ENCODE data around the gene PRM2. TPM values are rescaled to one million over a fixed set of nuclear protein-coding genes. Genes with fewer than 3 reads are reported as not detected.

PRM2 gene
- total and polyA plus RNA-seq, 2 donors = 0.28 to 5.2 TPM

- peaks cover 0 to 5% of the 10 kb centered on the region in 2 donors for H3K4me1 ChIP-seq (ENCODE audit: control insufficient read depth in 2 of 2, insufficient read depth in 2 of 2, low read length in 2 of 2)
- H3K9me3 ChIP-seq (ENCODE audit: control insufficient read depth in 2 of 2, insufficient read depth in 1 of 2, low read length in 1 of 2) = no peaks in the 10 kb centered on the region
- 92% methylated on average over 11 of the region's 11 CpGs for WGBS
- no peaks in the 10 kb centered on the region for H3K36me3 ChIP-seq (ENCODE audit: control insufficient read depth in 2 of 2, insufficient read depth in 2 of 2, low read length in 1 of 2)
- no peak within 1 kb of the TSS for H3K27ac ChIP-seq (ENCODE audit: low read depth in 1 of 2, low read length in 1 of 2)
- no peak within 1 kb of the TSS for H3K4me3 ChIP-seq (ENCODE audit: low read length in 2 of 2)
- H3K27me3 ChIP-seq (ENCODE audit: control insufficient read depth in 2 of 2, insufficient read depth in 1 of 2, low read length in 1 of 2) = no peaks in the 10 kb centered on the region
- no peak for DNase-seq (ENCODE audit: low read depth in 6 of 9, low spot score in 9 of 9)
These were observed 7.3 kb downstream of the PRM2 start, which contains the start of gene TNP2 for GRCh38 chr16:11268921-11269375. TNP2 (minus strand) TSS chr16:11269325; CDS start chr16:11269262, 63 bp downstream.

DNA sequence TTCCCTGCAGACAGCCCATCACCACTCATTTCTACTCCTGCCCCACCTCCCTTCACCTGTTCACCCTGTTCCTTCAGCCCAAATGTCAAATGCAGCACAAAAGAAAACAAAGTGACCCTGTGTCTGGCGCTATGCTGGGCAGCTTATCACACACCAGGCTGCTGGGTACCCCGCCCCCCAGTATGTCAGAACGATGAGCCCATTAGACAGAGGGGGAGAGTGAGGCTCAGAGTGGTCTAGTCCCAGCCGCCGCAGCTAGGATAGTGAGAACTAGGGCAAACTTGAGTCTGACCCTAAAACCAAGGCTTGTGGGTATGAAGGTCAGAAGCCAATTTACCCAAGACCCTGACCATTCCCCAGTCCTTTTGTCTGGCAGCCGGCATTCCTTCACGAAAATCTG, 11.2 kb downstream of the PRM2 start:
- Histone ChIP-seq H3K27ac (ENCODE audit: low read depth in 1 of 2, low read length in 1 of 2) (no peak overlapping the region), H3K27me3 (ENCODE audit: control insufficient read depth in 2 of 2, insufficient read depth in 1 of 2, low read length in 1 of 2) (no peaks in the 10 kb centered on the region), H3K4me3 (ENCODE audit: low read length in 2 of 2) (no peak overlapping the region), H3K4me1 (ENCODE audit: control insufficient read depth in 2 of 2, insufficient read depth in 2 of 2, low read length in 2 of 2) (peaks cover 0 to 17% of the 10 kb centered on the region in 2 donors), H3K36me3 (ENCODE audit: control insufficient read depth in 2 of 2, insufficient read depth in 2 of 2, low read length in 1 of 2) (no peaks in the 10 kb centered on the region), H3K9me3 (ENCODE audit: control insufficient read depth in 2 of 2, insufficient read depth in 1 of 2, low read length in 1 of 2) (no peaks in the 10 kb centered on the region)
- WGBS = 97% methylated on average over 7 of the region's 7 CpGs
- no peak for DNase-seq (ENCODE audit: low read depth in 6 of 9, low spot score in 9 of 9)

- 81% methylated on average over 9 of the region's 9 CpGs for WGBS
- Histone ChIP-seq H3K36me3 (ENCODE audit: control insufficient read depth in 2 of 2, insufficient read depth in 2 of 2, low read length in 1 of 2) (no peaks in the 10 kb centered on the region), H3K4me3 (ENCODE audit: low read length in 2 of 2) (no peak overlapping the region), H3K4me1 (ENCODE audit: control insufficient read depth in 2 of 2, insufficient read depth in 2 of 2, low read length in 2 of 2) (peaks cover 0 to 26% of the 10 kb centered on the region in 2 donors), H3K27ac (ENCODE audit: low read depth in 1 of 2, low read length in 1 of 2) (no peak overlapping the region), H3K27me3 (ENCODE audit: control insufficient read depth in 2 of 2, insufficient read depth in 1 of 2, low read length in 1 of 2) (no peaks in the 10 kb centered on the region), H3K9me3 (ENCODE audit: control insufficient read depth in 2 of 2, insufficient read depth in 1 of 2, low read length in 1 of 2) (no peaks in the 10 kb centered on the region)
- DNase-seq (ENCODE audit: low read depth in 6 of 9, low spot score in 9 of 9) = no peak
These were observed 12.0 kb downstream of the PRM2 start for GRCh38 chr16:11264155-11264832.

GRCh38 chr16:11263737-11264136, 12.5 kb downstream of the PRM2 start:
- H3K9me3 ChIP-seq (ENCODE audit: control insufficient read depth in 2 of 2, insufficient read depth in 1 of 2, low read length in 1 of 2) = no peaks in the 10 kb centered on the region
- H3K4me1 ChIP-seq (ENCODE audit: control insufficient read depth in 2 of 2, insufficient read depth in 2 of 2, low read length in 2 of 2) = peaks cover 5 to 31% of the 10 kb centered on the region in 2 donors
- peak in 1 of 9 donors; percentile 59 for DNase-seq (ENCODE audit: low read depth in 6 of 9, low spot score in 9 of 9)
- H3K27ac ChIP-seq (ENCODE audit: low read depth in 1 of 2, low read length in 1 of 2) = no peak overlapping the region
- H3K36me3 ChIP-seq (ENCODE audit: control insufficient read depth in 2 of 2, insufficient read depth in 2 of 2, low read length in 1 of 2) = no peaks in the 10 kb centered on the region
- no peaks in the 10 kb centered on the region for H3K27me3 ChIP-seq (ENCODE audit: control insufficient read depth in 2 of 2, insufficient read depth in 1 of 2, low read length in 1 of 2)
- 28% methylated on average over 4 of the region's 4 CpGs for WGBS
- no peak overlapping the region for H3K4me3 ChIP-seq (ENCODE audit: low read length in 2 of 2)

DNA sequence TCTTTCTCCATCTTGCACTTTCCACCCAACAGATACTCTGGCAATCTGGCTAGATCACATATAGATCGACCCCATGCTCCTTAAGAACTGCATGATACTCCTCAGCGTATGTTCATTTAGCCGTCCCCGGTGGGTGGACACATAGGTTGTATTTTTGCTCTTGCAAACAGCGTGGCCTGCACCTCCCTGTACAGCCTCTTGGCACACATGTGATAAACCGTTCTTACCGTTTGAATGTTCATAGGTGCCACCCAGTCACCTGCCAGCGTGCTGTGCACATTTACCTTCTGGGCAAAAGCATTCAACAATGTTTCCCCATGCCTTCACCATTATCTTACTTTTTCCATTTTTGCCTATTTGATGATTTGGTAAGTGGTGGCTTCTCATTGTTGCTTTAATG, 13.4 kb downstream of the PRM2 start:
- Histone ChIP-seq H3K4me1 (ENCODE audit: control insufficient read depth in 2 of 2, insufficient read depth in 2 of 2, low read length in 2 of 2) (peaks cover 13 to 39% of the 10 kb centered on the region in 2 donors), H3K27me3 (ENCODE audit: control insufficient read depth in 2 of 2, insufficient read depth in 1 of 2, low read length in 1 of 2) (no peaks in the 10 kb centered on the region), H3K27ac (ENCODE audit: low read depth in 1 of 2, low read length in 1 of 2) (no peak overlapping the region), H3K4me3 (ENCODE audit: low read length in 2 of 2) (no peak overlapping the region), H3K36me3 (ENCODE audit: control insufficient read depth in 2 of 2, insufficient read depth in 2 of 2, low read length in 1 of 2) (no peaks in the 10 kb centered on the region), H3K9me3 (ENCODE audit: control insufficient read depth in 2 of 2, insufficient read depth in 1 of 2, low read length in 1 of 2) (no peaks in the 10 kb centered on the region)
- no peak for DNase-seq (ENCODE audit: low read depth in 6 of 9, low spot score in 9 of 9)
- WGBS = 96% methylated on average over 8 of the region's 8 CpGs

DNA sequence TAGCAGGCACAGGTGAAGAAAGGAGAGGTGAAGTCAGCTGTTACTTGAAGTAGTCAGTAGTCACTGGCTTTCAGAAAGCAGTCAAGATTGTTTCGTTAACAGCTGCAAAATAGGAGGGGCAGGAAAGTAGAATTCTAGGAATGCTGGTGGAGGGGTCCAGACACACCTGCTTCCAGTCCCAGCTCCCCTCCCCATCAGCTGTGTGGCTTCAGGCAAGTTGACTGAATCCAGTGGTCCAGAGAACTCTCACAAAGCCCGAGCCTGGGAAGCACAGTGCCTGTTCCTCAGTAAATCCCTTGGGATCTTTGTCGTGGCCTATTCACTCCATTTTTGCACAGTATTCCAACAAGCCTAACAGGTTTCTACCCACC, 15.7 kb downstream of the PRM2 start:
- no peak for DNase-seq (ENCODE audit: low read depth in 6 of 9, low spot score in 9 of 9)
- H3K4me1 ChIP-seq (ENCODE audit: control insufficient read depth in 2 of 2, insufficient read depth in 2 of 2, low read length in 2 of 2) = peaks cover 22 to 53% of the 10 kb centered on the region in 2 donors
- no peaks in the 10 kb centered on the region for H3K27me3 ChIP-seq (ENCODE audit: control insufficient read depth in 2 of 2, insufficient read depth in 1 of 2, low read length in 1 of 2)
- no peak overlapping the region for H3K27ac ChIP-seq (ENCODE audit: low read depth in 1 of 2, low read length in 1 of 2)
- H3K9me3 ChIP-seq (ENCODE audit: control insufficient read depth in 2 of 2, insufficient read depth in 1 of 2, low read length in 1 of 2) = no peaks in the 10 kb centered on the region
- H3K36me3 ChIP-seq (ENCODE audit: control insufficient read depth in 2 of 2, insufficient read depth in 2 of 2, low read length in 1 of 2) = no peaks in the 10 kb centered on the region
- WGBS = 85% methylated on average over 3 of the region's 3 CpGs
- H3K4me3 ChIP-seq (ENCODE audit: low read length in 2 of 2) = no peak overlapping the region

GRCh38 chr16:11259655-11260595, 16.4 kb downstream of the PRM2 start:
- no peaks in the 10 kb centered on the region for H3K9me3 ChIP-seq (ENCODE audit: control insufficient read depth in 2 of 2, insufficient read depth in 1 of 2, low read length in 1 of 2)
- peaks cover 22 to 53% of the 10 kb centered on the region in 2 donors for H3K4me1 ChIP-seq (ENCODE audit: control insufficient read depth in 2 of 2, insufficient read depth in 2 of 2, low read length in 2 of 2)
- H3K4me3 ChIP-seq (ENCODE audit: low read length in 2 of 2) = no peak overlapping the region
- peaks cover 0 to 5% of the 10 kb centered on the region in 2 donors for H3K36me3 ChIP-seq (ENCODE audit: control insufficient read depth in 2 of 2, insufficient read depth in 2 of 2, low read length in 1 of 2)
- H3K27ac ChIP-seq (ENCODE audit: low read depth in 1 of 2, low read length in 1 of 2) = no peak overlapping the region
- H3K27me3 ChIP-seq (ENCODE audit: control insufficient read depth in 2 of 2, insufficient read depth in 1 of 2, low read length in 1 of 2) = no peaks in the 10 kb centered on the region
- WGBS = 96% methylated on average over 12 of the region's 12 CpGs
- DNase-seq (ENCODE audit: low read depth in 6 of 9, low spot score in 9 of 9) = no peak

- DNase-seq (ENCODE audit: low read depth in 6 of 9, low spot score in 9 of 9) = peak in 6 of 9 donors; percentile 50 to 86 (median 63)
- peak overlapping the region; percentile 22 to 66 for H3K27ac ChIP-seq (ENCODE audit: low read depth in 1 of 2, low read length in 1 of 2)
These were observed 17.5 kb downstream of the PRM2 start for GRCh38 chr16:11258553-11259492.

More at GRCh38 chr16:11258553-11259492, 17.5 kb downstream of the PRM2 start:
- H3K4me1 ChIP-seq (ENCODE audit: control insufficient read depth in 2 of 2, insufficient read depth in 2 of 2, low read length in 2 of 2) = peaks cover 25 to 54% of the 10 kb centered on the region in 2 donors
- peak overlapping the region in 1 of 2 donors; percentile 19 for H3K4me3 ChIP-seq (ENCODE audit: low read length in 2 of 2)
- no peaks in the 10 kb centered on the region for H3K9me3 ChIP-seq (ENCODE audit: control insufficient read depth in 2 of 2, insufficient read depth in 1 of 2, low read length in 1 of 2)
- WGBS = 42% methylated on average over 15 of the region's 15 CpGs
- no peaks in the 10 kb centered on the region for H3K27me3 ChIP-seq (ENCODE audit: control insufficient read depth in 2 of 2, insufficient read depth in 1 of 2, low read length in 1 of 2)
- H3K36me3 ChIP-seq (ENCODE audit: control insufficient read depth in 2 of 2, insufficient read depth in 2 of 2, low read length in 1 of 2) = peaks cover 9 to 17% of the 10 kb centered on the region in 2 donors

All from thymus (tissue), 11 donors.